HG02852 (cell line): ENCODE measurements around the gene ITGA1.
"Not testable (repeated sequence)": the region's sequence is repeated elsewhere in the genome, so short reads cannot be mapped to it uniquely, and the experiment has no call there.

ENCODE experiments used
- ATAC-seq: cut with Tn5 transposase; IDR thresholded peaks from one replicate; pipeline ENCODE4 v1.9.1; 2021; ENCODE audit warnings: mild to moderate bottlenecking, moderate library complexity; ENCODE audit not compliant: unreplicated experiment

ITGA1 gene

GRCh38 chr5:52947208-52947607, 159.5 kb downstream of the ITGA1 start:
- no peak for ATAC-seq

- no peak for ATAC-seq
Measured at GRCh38 chr5:52947851-52948250, 160.1 kb downstream of the ITGA1 start.

GRCh38 chr5:52948418-52949076, 160.8 kb downstream of the ITGA1 start:
- peak; percentile 98 for ATAC-seq

GRCh38 chr5:52950686-52951085, 163.0 kb downstream of the ITGA1 start:
- no peak for ATAC-seq

GRCh38 chr5:52952483-52952882, 164.8 kb downstream of the ITGA1 start:
- no peak for ATAC-seq

GRCh38 chr5:52956014-52956413, 168.3 kb downstream of the ITGA1 start:
- ATAC-seq: no peak

- no peak for ATAC-seq
Measured at GRCh38 chr5:52956915-52957747, 169.4 kb downstream of the ITGA1 start.

- ATAC-seq: no peak
Measured at GRCh38 chr5:52961274-52961681, 173.6 kb downstream of the ITGA1 start.

GRCh38 chr5:52963636-52964035, 175.9 kb downstream of the ITGA1 start:
- no peak for ATAC-seq

GRCh38 chr5:52964138-52964537, 176.4 kb downstream of the ITGA1 start:
- no peak for ATAC-seq

- not testable (repeated sequence) for ATAC-seq
Measured at GRCh38 chr5:52976157-52976556, 188.4 kb downstream of the ITGA1 start.

- ATAC-seq: no peak
Measured at GRCh38 chr5:52977264-52977897, 189.7 kb downstream of the ITGA1 start.

- no peak for ATAC-seq
Measured at GRCh38 chr5:52981507-52981906, 193.8 kb downstream of the ITGA1 start.

GRCh38 chr5:52983731-52984636, 196.3 kb downstream of the ITGA1 start:
- no peak for ATAC-seq

- no peak for ATAC-seq
Measured at GRCh38 chr5:52985306-52985705, 197.6 kb downstream of the ITGA1 start.

GRCh38 chr5:52987711-52988331, 200.1 kb downstream of the ITGA1 start:
- ATAC-seq: no peak

GRCh38 chr5:52988335-52989024, 200.8 kb downstream of the ITGA1 start:
- peak; percentile 13 for ATAC-seq

GRCh38 chr5:52989025-52989780, 201.5 kb downstream of the ITGA1 start, which contains the start of gene ITGA2:
Gene ITGA2 (plus strand): TSS chr5:52989352. CDS start chr5:52989469, 117 bp downstream.
- peak; percentile 61 for ATAC-seq
